HG02885 (cell line): ENCODE data around the gene TMEM117.
"Not testable (repeated sequence)": the region's sequence is repeated elsewhere in the genome, so short reads cannot be mapped to it uniquely, and the experiment has no call there.

ENCODE experiments used
- ATAC-seq: cut with Tn5 transposase; IDR thresholded peaks from one replicate; pipeline ENCODE4 v1.9.1; 2021; ENCODE audit warnings: mild to moderate bottlenecking; ENCODE audit not compliant: unreplicated experiment, poor library complexity

TMEM117 gene

GRCh38 chr12:44002607-44003006 is 166.7 kb downstream of the TMEM117 start:
- ATAC-seq: no peak

- no peak for ATAC-seq
These were observed 167.8 kb downstream of the TMEM117 start for GRCh38 chr12:44003721-44004120.

- peak; percentile 83 for ATAC-seq
These were observed 179.6 kb downstream of the TMEM117 start for GRCh38 chr12:44015333-44015941.

GRCh38 chr12:44017216-44017615 is 181.3 kb downstream of the TMEM117 start:
- no peak for ATAC-seq

- ATAC-seq: no peak
These were observed 183.2 kb downstream of the TMEM117 start for GRCh38 chr12:44019118-44019517.

- ATAC-seq: no peak
These were observed 184.7 kb downstream of the TMEM117 start for GRCh38 chr12:44020555-44020954.

GRCh38 chr12:44021471-44021971 is 185.6 kb downstream of the TMEM117 start:
- ATAC-seq: peak; percentile 86

GRCh38 chr12:44025499-44025898 is 189.6 kb downstream of the TMEM117 start:
- ATAC-seq: no peak

GRCh38 chr12:44026046-44026445 is 190.2 kb downstream of the TMEM117 start:
- ATAC-seq: no peak

- not testable (repeated sequence) for ATAC-seq
These were observed 191.0 kb downstream of the TMEM117 start for GRCh38 chr12:44026926-44027325.

- ATAC-seq: no peak
These were observed 193.3 kb downstream of the TMEM117 start for GRCh38 chr12:44029194-44029593.

- no peak for ATAC-seq
These were observed 195.7 kb downstream of the TMEM117 start for GRCh38 chr12:44031472-44032185.

GRCh38 chr12:44034906-44035305 is 199.0 kb downstream of the TMEM117 start:
- no peak for ATAC-seq

GRCh38 chr12:44036875-44037443 is 201.1 kb downstream of the TMEM117 start:
- ATAC-seq: no peak

GRCh38 chr12:44038411-44038810 is 202.5 kb downstream of the TMEM117 start:
- no peak for ATAC-seq

- not testable (repeated sequence) for ATAC-seq
These were observed 208.6 kb downstream of the TMEM117 start for GRCh38 chr12:44044491-44044890.

GRCh38 chr12:44046732-44047417 is 211.0 kb downstream of the TMEM117 start:
- ATAC-seq: no peak

GRCh38 chr12:44052554-44052953 is 216.7 kb downstream of the TMEM117 start:
- ATAC-seq: no peak

GRCh38 chr12:44053549-44054127 is 217.8 kb downstream of the TMEM117 start:
- ATAC-seq: no peak

- ATAC-seq: no peak
These were observed 218.4 kb downstream of the TMEM117 start for GRCh38 chr12:44054281-44054680.

GRCh38 chr12:44058366-44058765 is 222.5 kb downstream of the TMEM117 start:
- no peak for ATAC-seq
